WTC11 (cell line): ENCODE data around the gene RASSF3. TPM values are rescaled to one million over a fixed set of nuclear protein-coding genes. Genes with fewer than 3 reads are reported as not detected.
A peak's percentile ranks its signal among the peaks of the same experiment; 100 is the strongest.

Experiments
- ATAC-seq: fragments of 200-7000 bp; cut with Tn5 transposase; 2 replicates; pipeline ENCODE4 v1.10.0; 2021; ENCODE audit warnings: mild to moderate bottlenecking, moderate library complexity
- CTCF ChIA-PET: fragments of 300-600 bp; sonication (Branson Sonifier 250); formaldehyde crosslinking; loops from one replicate; lab custom pipeline; 2021; ENCODE audit warnings: antibody characterized with exemption; lab: Charles Lee
- POLR2A ChIA-PET: fragments of 350-600 bp; sonication (Branson Sonifier 250); formaldehyde crosslinking; loops from one replicate; lab custom pipeline; 2021; ENCODE audit warnings: antibody characterized with exemption; lab: Charles Lee
- DNase-seq: peaks from one replicate; pipeline ENCODE4 v3.0.0; 2021; ENCODE audit warnings: low spot score
- H3K27ac Mint-ChIP-seq: 2 replicates; pipeline ENCODE4 v1.8.0; 2021; ENCODE audit warnings: mixed read lengths
- H3K27me3 Mint-ChIP-seq: 2 replicates; pipeline ENCODE4 v1.8.0; 2021; ENCODE audit warnings: low read depth, mild to moderate bottlenecking, moderate library complexity, mixed read lengths
- H3K36me3 Mint-ChIP-seq: 2 replicates; pipeline ENCODE4 v1.8.0; 2021; ENCODE audit warnings: mixed read lengths
- H3K4me1 Mint-ChIP-seq: 2 replicates; pipeline ENCODE4 v1.8.0; 2022; ENCODE audit warnings: mixed read lengths
- H3K4me3 Mint-ChIP-seq: 2 replicates; pipeline ENCODE4 v1.8.0; 2021; ENCODE audit warnings: mild to moderate bottlenecking, moderate library complexity, mixed read lengths
- H3K9me3 Mint-ChIP-seq: 2 replicates; pipeline ENCODE4 v1.8.0; 2021; ENCODE audit warnings: mixed read lengths
- ATF1 ChIP-seq: sonication (generic); formaldehyde crosslinking; IDR thresholded peaks from 2 replicates; pipeline ENCODE4 v1.8.1; 2023; ENCODE audit warnings: mild to moderate bottlenecking, moderate library complexity, missing genetic modification reagents
- CBFB ChIP-seq: sonication (generic); formaldehyde crosslinking; IDR thresholded peaks from 2 replicates; pipeline ENCODE4 v1.8.1; 2022; ENCODE audit warnings: mild to moderate bottlenecking, low read depth, missing genetic modification reagents
- ESRRA ChIP-seq: sonication (generic); formaldehyde crosslinking; IDR thresholded peaks from 2 replicates; pipeline ENCODE4 v1.8.1; 2022; ENCODE audit warnings: mild to moderate bottlenecking, missing genetic modification reagents, borderline replicate concordance
- GRHL2 ChIP-seq: fragments of 250-450 bp; sonication (Bioruptor Pico); IDR thresholded peaks from 2 replicates; pipeline ENCODE4 v1.8.0; 2022; ENCODE audit warnings: mild to moderate bottlenecking, moderate library complexity; ENCODE audit not compliant: insufficient replicate concordance, severe bottlenecking
- GTF2I ChIP-seq: fragments of 250-450 bp; sonication (Bioruptor Pico); conservative IDR thresholded peaks from 2 replicates; pipeline ENCODE4 v1.4.0; 2021; ENCODE audit warnings: mild to moderate bottlenecking
- HMGXB4 ChIP-seq: sonication (generic); formaldehyde crosslinking; IDR thresholded peaks from 2 replicates; pipeline ENCODE4 v1.8.1; 2023; ENCODE audit warnings: mild to moderate bottlenecking, moderate library complexity, missing genetic modification reagents
- IRF1 ChIP-seq: sonication (generic); formaldehyde crosslinking; IDR thresholded peaks from 2 replicates; pipeline ENCODE4 v1.8.0; 2023; ENCODE audit warnings: missing genetic modification reagents
- NFE2L1 ChIP-seq: sonication (generic); formaldehyde crosslinking; IDR thresholded peaks from 2 replicates; pipeline ENCODE4 v1.8.1; 2023; ENCODE audit warnings: missing genetic modification reagents
- NR3C1 ChIP-seq: sonication (generic); formaldehyde crosslinking; conservative IDR thresholded peaks from 2 replicates; pipeline ENCODE4 v1.8.1; 2023; ENCODE audit warnings: low read depth, mild to moderate bottlenecking, missing genetic modification reagents
- PRDM15 ChIP-seq: sonication (generic); formaldehyde crosslinking; IDR thresholded peaks from 2 replicates; pipeline ENCODE4 v1.8.0; 2022; ENCODE audit warnings: missing genetic modification reagents
- PREB ChIP-seq: sonication (generic); formaldehyde crosslinking; IDR thresholded peaks from 2 replicates; pipeline ENCODE4 v1.8.1; 2022; ENCODE audit warnings: mild to moderate bottlenecking, missing genetic modification reagents, moderate library complexity, borderline replicate concordance
- TCF7 ChIP-seq: sonication (generic); formaldehyde crosslinking; IDR thresholded peaks from 2 replicates; pipeline ENCODE4 v1.8.0; 2022; ENCODE audit warnings: mild to moderate bottlenecking, low read depth, missing genetic modification reagents, moderate library complexity
- ZBTB21 ChIP-seq: sonication (generic); formaldehyde crosslinking; IDR thresholded peaks from 2 replicates; pipeline ENCODE4 v1.8.1; 2023; ENCODE audit warnings: mild to moderate bottlenecking, missing genetic modification reagents, borderline replicate concordance
- ZBTB43 ChIP-seq: sonication (generic); formaldehyde crosslinking; IDR thresholded peaks from 2 replicates; pipeline ENCODE4 v1.8.1; 2023; ENCODE audit warnings: mild to moderate bottlenecking, missing genetic modification reagents
- ZNF121 ChIP-seq: sonication (generic); formaldehyde crosslinking; IDR thresholded peaks from 2 replicates; pipeline ENCODE4 v1.8.0; 2023; ENCODE audit warnings: missing genetic modification reagents
- total RNA-seq: library from RNA; stranded (reverse); gene quantifications from 3 replicates; pipeline ENCODE4 v1.2.3, GENCODE V29; 2021

RASSF3 gene
- total RNA-seq, 1 experiment from 2014 or later, result 54.7 TPM

GRCh38 chr12:64674367-64674922, 64.2 kb downstream of the RASSF3 start:
- DNase-seq, result no peak
- ChIA-PET CTCF (no interaction called here), POLR2A (no interaction called here)
- Mint-ChIP-seq H3K4me1 (peaks cover 70% of the 10 kb centered on the region), H3K9me3 (no peaks in the 10 kb centered on the region), H3K27ac (peak overlapping the region; percentile 78), H3K4me3 (no peak overlapping the region; the same call in 1 of the 2 replicates), H3K36me3 (no peaks in the 10 kb centered on the region), H3K27me3 (no peaks in the 10 kb centered on the region)
- no peak for TF ChIP-seq GTF2I (CRISPR knock-in tag)
- no peak for TF ChIP-seq NR3C1
- no peak for TF ChIP-seq ZBTB21 (CRISPR knock-in tag)
- no peak for TF ChIP-seq TCF7 (CRISPR knock-in tag)
- TF ChIP-seq ZNF121, result peak; percentile 90
- ATAC-seq, result no peak

GRCh38 chr12:64675795-64676194, 65.5 kb downstream of the RASSF3 start:
- CTCF ChIA-PET, result no interaction called here
- TF ChIP-seq ESRRA (CRISPR knock-in tag) (no peak), PREB (no peak), TCF7 (CRISPR knock-in tag) (no peak), ZBTB43 (CRISPR knock-in tag) (no peak), CBFB (CRISPR knock-in tag) (no peak), HMGXB4 (no peak), GTF2I (CRISPR knock-in tag) (no peak), ATF1 (no peak), NFE2L1 (CRISPR knock-in tag) (no peak), PRDM15 (CRISPR knock-in tag) (no peak), IRF1 (no peak), GRHL2 (no peak)
- POLR2A ChIA-PET, result no interaction called here
- H3K9me3 Mint-ChIP-seq, result no peaks in the 10 kb centered on the region
- no peaks in the 10 kb centered on the region for H3K36me3 Mint-ChIP-seq
- H3K4me1 Mint-ChIP-seq, result peaks cover 65% of the 10 kb centered on the region
- no peaks in the 10 kb centered on the region for H3K27me3 Mint-ChIP-seq
- no peak overlapping the region for H3K27ac Mint-ChIP-seq
- H3K4me3 Mint-ChIP-seq, result no peak overlapping the region
- DNase-seq (no peak), ATAC-seq (no peak)
